ENCODE data around the gene ENOX1.

The ENOX1 gene

DNA sequence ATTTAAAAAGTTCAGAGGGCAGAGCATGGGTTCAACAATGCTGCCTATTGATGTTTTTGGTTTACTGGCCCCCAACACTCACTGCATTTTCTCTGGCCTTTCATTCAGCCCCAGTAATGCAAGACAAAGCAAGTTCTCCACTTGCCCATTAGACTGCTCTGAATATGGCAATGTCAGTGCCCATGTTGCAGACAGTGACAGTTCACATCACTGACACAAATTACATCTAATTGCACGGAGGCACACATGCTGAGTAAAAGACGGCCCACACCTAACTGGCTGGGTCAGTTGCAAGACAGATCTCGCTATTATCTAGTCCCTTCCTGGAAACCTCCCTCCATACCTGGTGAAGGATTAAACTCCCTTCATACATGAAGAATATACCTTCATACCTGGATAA lies 54.0 kb downstream of the ENOX1 start:
- TF ChIP-seq, protein P1, sequence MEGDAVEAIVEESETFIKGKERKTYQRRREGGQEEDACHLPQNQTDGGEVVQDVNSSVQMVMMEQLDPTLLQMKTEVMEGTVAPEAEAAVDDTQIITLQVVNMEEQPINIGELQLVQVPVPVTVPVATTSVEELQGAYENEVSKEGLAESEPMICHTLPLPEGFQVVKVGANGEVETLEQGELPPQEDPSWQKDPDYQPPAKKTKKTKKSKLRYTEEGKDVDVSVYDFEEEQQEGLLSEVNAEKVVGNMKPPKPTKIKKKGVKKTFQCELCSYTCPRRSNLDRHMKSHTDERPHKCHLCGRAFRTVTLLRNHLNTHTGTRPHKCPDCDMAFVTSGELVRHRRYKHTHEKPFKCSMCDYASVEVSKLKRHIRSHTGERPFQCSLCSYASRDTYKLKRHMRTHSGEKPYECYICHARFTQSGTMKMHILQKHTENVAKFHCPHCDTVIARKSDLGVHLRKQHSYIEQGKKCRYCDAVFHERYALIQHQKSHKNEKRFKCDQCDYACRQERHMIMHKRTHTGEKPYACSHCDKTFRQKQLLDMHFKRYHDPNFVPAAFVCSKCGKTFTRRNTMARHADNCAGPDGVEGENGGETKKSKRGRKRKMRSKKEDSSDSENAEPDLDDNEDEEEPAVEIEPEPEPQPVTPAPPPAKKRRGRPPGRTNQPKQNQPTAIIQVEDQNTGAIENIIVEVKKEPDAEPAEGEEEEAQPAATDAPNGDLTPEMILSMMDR (IDR thresholded peaks at IDR 0.05; ENCODE audit: insufficient read depth, low read depth, low read length, missing control alignments) = no peak
- no peak for DNase-seq (ENCODE audit: low read depth)
- no peak overlapping the region for H3K4me3 ChIP-seq (ENCODE audit: low read depth, low read length)

DNA sequence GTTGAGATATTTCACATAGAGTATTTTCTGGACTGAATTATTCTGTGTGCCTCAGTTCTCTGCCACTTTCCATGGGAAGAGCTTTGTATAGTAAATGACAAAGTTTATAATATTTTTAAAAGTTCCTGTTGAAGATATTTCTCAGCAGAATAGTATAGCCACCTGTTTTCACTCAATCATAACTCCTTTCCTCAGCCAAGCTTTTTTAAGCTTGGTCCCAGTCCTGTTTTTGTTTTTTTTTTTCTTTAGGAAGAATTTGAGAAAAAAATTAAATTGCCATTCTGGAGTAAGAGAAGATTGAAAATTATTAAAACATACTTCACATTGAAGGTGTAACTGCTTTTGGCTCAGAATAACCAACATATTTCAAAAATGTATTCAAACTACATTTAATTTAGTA lies 55.5 kb downstream of the ENOX1 start:
- TF ChIP-seq, protein P1 (IDR thresholded peaks at IDR 0.05; ENCODE audit: insufficient read depth, low read depth, low read length, missing control alignments) = no peak
- H3K4me3 ChIP-seq (ENCODE audit: low read depth, low read length) = no peak overlapping the region
- no peak for DNase-seq (ENCODE audit: low read depth)

DNA sequence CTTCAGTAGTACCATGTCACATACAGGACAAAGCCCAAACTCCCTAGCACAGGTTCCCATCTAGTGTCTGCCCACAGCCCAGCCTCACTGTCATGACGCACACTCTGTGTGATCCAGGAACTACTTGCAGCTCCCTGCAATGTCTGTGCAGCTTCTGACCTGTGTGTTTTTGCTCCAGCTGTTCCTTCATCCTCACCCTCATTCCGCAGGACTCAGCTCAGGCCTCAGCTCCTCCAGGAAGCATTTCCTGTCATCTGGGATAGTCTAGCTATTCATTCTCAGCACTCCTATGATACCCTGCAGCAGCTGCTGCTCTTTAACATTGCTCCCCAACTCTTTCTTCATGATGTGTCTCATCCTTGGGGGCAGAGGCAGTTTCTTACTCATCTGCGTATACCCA lies 56.1 kb downstream of the ENOX1 start:
- TF ChIP-seq, protein P1 (IDR thresholded peaks at IDR 0.05; ENCODE audit: insufficient read depth, low read depth, low read length, missing control alignments) = no peak
- DNase-seq (ENCODE audit: low read depth) = no peak
- H3K4me3 ChIP-seq (ENCODE audit: low read depth, low read length) = no peak overlapping the region

DNA sequence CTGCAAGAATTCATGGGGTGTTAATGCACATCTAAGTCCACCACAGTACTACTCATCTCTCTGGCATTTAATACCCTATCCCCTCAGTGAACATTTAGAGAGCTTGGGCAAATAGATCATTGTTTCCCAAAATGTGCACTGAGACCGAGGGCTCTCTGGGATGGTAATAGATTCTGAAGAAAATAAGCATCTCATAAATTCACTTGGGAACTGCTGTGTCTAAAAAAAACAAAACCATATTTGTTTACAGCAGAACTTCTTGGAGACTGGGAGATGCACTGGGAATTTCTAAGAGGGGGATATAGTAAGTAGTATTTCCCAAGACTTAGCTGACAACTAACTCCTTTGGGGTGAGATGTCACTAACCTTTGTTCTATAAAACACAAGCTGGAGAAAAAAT lies 58.4 kb downstream of the ENOX1 start:
- no peak for DNase-seq (ENCODE audit: low read depth)
- no peak overlapping the region for H3K4me3 ChIP-seq (ENCODE audit: low read depth, low read length)
- TF ChIP-seq, protein P1 (IDR thresholded peaks at IDR 0.05; ENCODE audit: insufficient read depth, low read depth, low read length, missing control alignments) = no peak

DNA sequence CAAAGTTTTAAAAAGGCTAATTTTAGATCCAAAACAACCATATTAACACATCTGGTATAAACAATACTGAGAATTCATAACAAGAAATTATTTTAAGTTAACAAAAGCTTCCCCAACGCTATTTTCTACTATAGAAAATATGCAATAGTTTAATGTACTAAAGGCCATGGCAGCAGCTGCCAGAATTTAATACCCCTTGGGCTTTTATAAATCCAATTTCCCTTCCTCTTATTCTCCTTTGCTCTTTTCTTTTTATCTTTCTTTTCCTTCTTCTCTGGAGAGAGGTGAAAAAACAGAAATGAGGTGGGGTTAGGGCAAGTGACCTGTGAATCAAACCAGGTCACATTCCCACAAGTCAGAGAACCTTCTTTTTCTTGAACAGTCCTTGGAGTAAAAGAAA lies 58.9 kb downstream of the ENOX1 start:
- H3K4me3 ChIP-seq (ENCODE audit: low read depth, low read length) = no peak overlapping the region
- DNase-seq (ENCODE audit: low read depth) = no peak
- TF ChIP-seq, protein P1 (IDR thresholded peaks at IDR 0.05; ENCODE audit: insufficient read depth, low read depth, low read length, missing control alignments) = no peak

DNA sequence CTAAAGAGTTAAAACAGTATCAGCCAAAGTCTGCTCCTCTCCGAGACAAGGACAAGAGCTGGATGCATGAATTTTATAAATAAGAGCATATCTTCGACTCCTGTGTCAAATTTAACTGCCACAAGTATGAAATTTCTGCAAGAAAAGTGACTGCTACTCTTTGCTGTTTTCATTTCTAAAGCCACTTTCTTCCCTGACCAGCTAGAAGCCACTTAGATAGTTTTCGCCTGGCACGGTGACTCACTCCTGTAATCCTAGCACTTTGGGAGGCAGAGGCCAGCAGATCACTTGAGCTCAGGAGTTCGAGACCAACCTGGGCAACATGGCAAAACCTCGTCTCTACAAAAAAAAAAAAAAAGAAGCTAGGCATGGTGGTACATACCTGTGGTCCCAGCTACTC lies 61.3 kb downstream of the ENOX1 start:
- no peak overlapping the region for H3K4me3 ChIP-seq (ENCODE audit: low read depth, low read length)
- no peak for DNase-seq (ENCODE audit: low read depth)
- TF ChIP-seq, protein P1 (IDR thresholded peaks at IDR 0.05; ENCODE audit: insufficient read depth, low read depth, low read length, missing control alignments) = no peak

DNA sequence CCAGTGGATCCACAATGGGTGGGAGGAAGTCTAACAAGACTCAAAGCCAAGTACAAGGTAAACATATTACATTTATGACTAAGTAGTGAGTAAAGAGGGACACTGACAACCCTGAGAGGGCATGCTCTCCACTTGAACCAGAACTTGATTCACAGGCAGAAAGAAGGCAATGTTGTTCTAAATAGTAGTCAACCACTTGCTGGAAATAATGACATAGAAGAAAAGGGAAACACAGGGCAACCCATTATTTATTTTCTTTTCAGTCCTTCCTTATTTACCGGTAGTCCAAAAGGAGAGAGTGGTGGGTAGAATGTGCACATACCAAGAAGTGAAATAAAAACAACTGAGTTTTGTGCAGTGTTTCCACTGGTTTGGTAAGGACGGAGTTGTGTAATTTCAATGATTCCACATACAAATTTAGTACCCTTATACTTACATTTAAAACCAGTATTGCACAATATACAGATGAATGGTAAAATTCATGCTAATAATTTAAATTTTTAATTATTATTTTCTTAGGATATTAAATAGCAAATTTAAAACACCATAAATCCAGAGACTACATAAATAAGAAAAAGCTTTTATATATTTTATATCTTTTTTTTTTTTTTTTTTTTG lies 65.9 kb downstream of the ENOX1 start:
- H3K4me3 ChIP-seq (ENCODE audit: low read depth, low read length) = no peak overlapping the region
- DNase-seq (ENCODE audit: low read depth) = no peak
- TF ChIP-seq, protein P1 (IDR thresholded peaks at IDR 0.05; ENCODE audit: insufficient read depth, low read depth, low read length, missing control alignments) = no peak
